IMR-90 (cell line): ENCODE results near the gene SLC7A7. TPM values are rescaled to one million over a fixed set of nuclear protein-coding genes. Genes with fewer than 3 reads are reported as not detected.
"Not testable (repeated sequence)": the region's sequence is repeated elsewhere in the genome, so short reads cannot be mapped to it uniquely, and the experiment has no call there.

Source experiments
- ATAC-seq: fragments of 200-7000 bp; cut with Tn5 transposase; 2 replicates; pipeline ENCODE4 v1.9.1; 2020; ENCODE audit warnings: low read depth, mild to moderate bottlenecking, moderate library complexity
- BruUV-seq: library from RNA; stranded (reverse); fragments of 400-500 nt; replicated peaks from 2 replicates; lab custom pipeline; 2021; lab: Mats Ljungman, UMichigan
- CTCF ChIA-PET: fragments of 300-600 bp; formaldehyde crosslinking; extraction: SDS; loops from one replicate; lab custom pipeline; 2021; ENCODE audit warnings: antibody characterized with exemption; lab: Yijun Ruan, JAX
- POLR2A ChIA-PET: fragments of 300-600 bp; sonication (Branson Sonifier 250); formaldehyde crosslinking; loops from one replicate; lab custom pipeline; 2022; ENCODE audit warnings: antibody characterized with exemption; ENCODE audit not compliant: unreplicated experiment; lab: Charles Lee
- DNase-seq: peaks from one replicate; pipeline ENCODE4 v3.0.0; 2013
- H2AFZ ChIP-seq: replicated peaks from 2 replicates; pipeline ENCODE3; 2013; ENCODE audit warnings: low read length, mild to moderate bottlenecking; ENCODE audit not compliant: poor library complexity
- H2AK5ac ChIP-seq: 2 replicates; pipeline ENCODE4 v1.6.1; 2013; ENCODE audit warnings: low read depth, low read length, inconsistent platforms
- H2AK9ac ChIP-seq: replicated peaks from 2 replicates; pipeline ENCODE3; 2013; ENCODE audit warnings: mild to moderate bottlenecking, low read depth, low read length, moderate library complexity; ENCODE audit not compliant: poor library complexity
- H2BK120ac ChIP-seq: 2 replicates; pipeline ENCODE4 v1.6.1; 2013; ENCODE audit warnings: low read depth, low read length, inconsistent platforms
- H2BK15ac ChIP-seq: 3 replicates; pipeline ENCODE4 v1.6.1; 2013; ENCODE audit warnings: low read depth, low read length, inconsistent platforms
- H2BK20ac ChIP-seq: 2 replicates; pipeline ENCODE4 v1.6.1; 2013; ENCODE audit warnings: low read depth, mild to moderate bottlenecking, inconsistent platforms, low read length, moderate library complexity
- H2BK5ac ChIP-seq: 2 replicates; pipeline ENCODE4 v1.6.1; 2013; ENCODE audit warnings: mild to moderate bottlenecking, low read depth, low read length, inconsistent platforms; ENCODE audit not compliant: poor library complexity, severe bottlenecking
- H3K14ac ChIP-seq: replicated peaks from 2 replicates; pipeline ENCODE4 v1.6.1; 2013; ENCODE audit warnings: low read depth, low read length, inconsistent platforms
- H3K18ac ChIP-seq: 2 replicates; pipeline ENCODE4 v1.6.1; 2013; ENCODE audit warnings: low read depth, low read length, control low read depth
- H3K23ac ChIP-seq: 2 replicates; pipeline ENCODE4 v1.6.1; 2013; ENCODE audit warnings: low read depth, low read length, inconsistent platforms
- H3K27ac ChIP-seq: 2 replicates; pipeline ENCODE4 v1.5.1; 2013; ENCODE audit warnings: mild to moderate bottlenecking, control low read depth, low read length; ENCODE audit not compliant: insufficient read depth
- H3K27me3 ChIP-seq: 2 replicates; pipeline ENCODE4 v1.6.1; 2013; ENCODE audit warnings: low read length; ENCODE audit not compliant: control insufficient read depth, insufficient read depth
- H3K36me3 ChIP-seq: 2 replicates; pipeline ENCODE4 v1.6.1; 2013; ENCODE audit warnings: low read length, mixed read lengths; ENCODE audit not compliant: control insufficient read depth, insufficient read depth
- H3K4ac ChIP-seq: 2 replicates; pipeline ENCODE4 v1.6.1; 2013; ENCODE audit warnings: low read depth, low read length, inconsistent platforms
- H3K4me1 ChIP-seq: 2 replicates; pipeline ENCODE4 v1.6.1; 2013; ENCODE audit warnings: low read length, mixed read lengths; ENCODE audit not compliant: control insufficient read depth, insufficient read depth
- H3K4me2 ChIP-seq: 2 replicates; pipeline ENCODE4 v1.6.1; 2013; ENCODE audit warnings: low read depth, mild to moderate bottlenecking, control low read depth, low read length, moderate library complexity
- H3K4me3 ChIP-seq: 2 replicates; pipeline ENCODE4 v1.5.1; 2013; ENCODE audit warnings: low read depth, mild to moderate bottlenecking, control low read depth, low read length, moderate library complexity; ENCODE audit not compliant: insufficient read depth
- H3K56ac ChIP-seq: 2 replicates; pipeline ENCODE4 v1.6.1; 2013; ENCODE audit warnings: low read length, inconsistent platforms; ENCODE audit not compliant: insufficient read depth; ENCODE audit errors: extremely low read depth
- H3K79me1 ChIP-seq, 2 experiments: 2 replicates each; pipeline ENCODE4 v1.6.1; 2013; ENCODE audit warnings: low read length in 2 of 2, inconsistent platforms in 1 of 2, low read depth in 1 of 2
- H3K9ac ChIP-seq: 2 replicates; pipeline ENCODE4 v1.6.1; 2013; ENCODE audit warnings: low read depth, low read length, control low read depth
- H3K9me1 ChIP-seq: 2 replicates; pipeline ENCODE4 v1.6.1; 2013; ENCODE audit warnings: low read length, inconsistent platforms; ENCODE audit not compliant: insufficient read depth
- H3K9me3 ChIP-seq: 2 replicates; pipeline ENCODE4 v1.6.1; 2013; ENCODE audit warnings: low read length; ENCODE audit not compliant: control insufficient read depth, insufficient read depth
- H4K20me1 ChIP-seq: 2 replicates; pipeline ENCODE4 v1.6.1; 2013; ENCODE audit warnings: low read length, inconsistent platforms; ENCODE audit not compliant: insufficient read depth
- H4K5ac ChIP-seq: 2 replicates; pipeline ENCODE4 v1.6.1; 2013; ENCODE audit warnings: mild to moderate bottlenecking, low read depth, low read length, control low read depth
- H4K8ac ChIP-seq, 2 experiments: 2 replicates each; pipeline ENCODE4 v1.6.1; 2013; ENCODE audit warnings: low read depth in 2 of 2, low read length in 2 of 2, control low read depth in 1 of 2, inconsistent platforms in 1 of 2
- H4K91ac ChIP-seq: 2 replicates; pipeline ENCODE4 v1.6.1; 2013; ENCODE audit warnings: low read depth, low read length, inconsistent platforms; ENCODE audit not compliant: insufficient read depth
- BHLHE40 ChIP-seq: fragments of 150-350 bp; IDR thresholded peaks from 2 replicates; pipeline ENCODE4 v1.6.1; 2016; ENCODE audit warnings: mild to moderate bottlenecking, low read depth, low read length
- CHD1 ChIP-seq: IDR thresholded peaks from 2 replicates; pipeline ENCODE4 v1.6.1; 2012; ENCODE audit warnings: low read depth, low read length, improper control_type of control experiment
- FOS ChIP-seq: fragments of 150-350 bp; IDR thresholded peaks from 2 replicates; pipeline ENCODE4 v1.6.1; 2016; ENCODE audit warnings: low read depth, low read length
- MAZ ChIP-seq: IDR thresholded peaks from 2 replicates; pipeline ENCODE4 v1.6.1; 2012; ENCODE audit warnings: low read depth, mild to moderate bottlenecking, low read length, improper control_type of control experiment, moderate library complexity, borderline replicate concordance
- MXI1 ChIP-seq: IDR thresholded peaks from 2 replicates; pipeline ENCODE4 v1.6.1; 2012; ENCODE audit warnings: low read depth, mild to moderate bottlenecking, low read length, moderate library complexity, borderline replicate concordance
- POLR2A ChIP-seq: IDR thresholded peaks from 2 replicates; pipeline ENCODE4 v1.6.1; 2012; ENCODE audit warnings: mild to moderate bottlenecking, low read depth, low read length
- RAD21 ChIP-seq: IDR thresholded peaks from 2 replicates; pipeline ENCODE4 v1.6.1; 2012; ENCODE audit warnings: low read length, improper control_type of control experiment
- RFX5 ChIP-seq: IDR thresholded peaks from 2 replicates; pipeline ENCODE4 v1.8.0; 2012; ENCODE audit warnings: low read depth, mild to moderate bottlenecking, low read length, moderate library complexity
- SMC3 ChIP-seq: fragments of 150-350 bp; IDR thresholded peaks from 2 replicates; pipeline ENCODE4 v1.6.1; 2016; ENCODE audit warnings: low read depth, mild to moderate bottlenecking, antibody characterized with exemption, low read length, moderate library complexity
- USF2 ChIP-seq: fragments of 150-350 bp; IDR thresholded peaks from 2 replicates; pipeline ENCODE4 v1.6.1; 2017; ENCODE audit warnings: mild to moderate bottlenecking, antibody characterized with exemption, low read length, low read depth
- WGBS, 2 experiments: methylation state at CpG; one replicate each; pipeline versions ENCODE4 v1.1.5 to v1.1.7; 2013; ENCODE audit warnings: missing lambda C conversion rate in 2 of 2; ENCODE audit not compliant: insufficient read length in 1 of 2; ENCODE audit errors: extremely low coverage in 2 of 2; 5-methylcytosine and 5-hydroxymethylcytosine counted together
- dilution Hi-C: fragments of 300-500 bp; cut with HindIII; formaldehyde crosslinking; loops from one replicate; pipeline ENCODE4 v1.14.3; 2018; ENCODE audit warnings: low sequenced_read_pairs; ENCODE audit not compliant: unreplicated experiment
- in situ Hi-C: fragments of 300-500 bp; cut with MboI; formaldehyde crosslinking; loops from 3 replicates; pipeline ENCODE4 v1.14.3; 2019; ENCODE audit warnings: low sequenced_read_pairs, inconsistent platforms, mixed read lengths
- intact Hi-C: fragments of 100-400 bp; cut with micrococcal nuclease; formaldehyde crosslinking; loops from 2 replicates; pipeline ENCODE4 v1.10.0; 2022
- polyA plus RNA-seq, 3 experiments: library from polyadenylated mRNA; depleted of rRNA; stranded (reverse); fragments of >200 nt; gene quantifications; 2 replicates each; pipeline ENCODE4 v1.2.3, GENCODE V29; 2012; ENCODE audit warnings: low replicate concordance in 1 of 3
- total RNA-seq: library from RNA; depleted of rRNA; stranded (reverse); fragments of >200 nt; gene quantifications from 2 replicates; pipeline ENCODE4 v1.2.3, GENCODE V29; 2012

Gene SLC7A7
- total and polyA plus RNA-seq, 2 of the 4 experiments (the other 2 are of a cell fraction): 1.8 to 2.0 TPM

DNA sequence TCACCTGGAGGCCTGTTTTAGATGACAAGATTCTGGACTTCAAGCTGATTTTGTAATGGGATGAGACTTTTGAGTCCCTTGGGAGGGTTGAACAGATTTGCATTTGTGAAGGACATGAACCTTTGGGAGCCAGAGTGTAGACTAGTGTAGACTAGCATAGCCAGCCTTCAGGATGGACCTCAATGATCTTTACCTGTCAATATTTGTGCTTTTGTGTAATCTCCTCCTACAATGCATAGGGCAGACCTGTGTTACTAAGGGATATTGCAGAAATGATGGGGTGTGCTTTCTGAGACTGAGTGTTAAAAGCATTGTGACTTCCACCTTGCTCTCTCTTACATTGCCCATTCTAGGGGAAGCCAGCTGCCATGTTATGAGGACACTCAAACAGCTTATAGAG lies 46.4 kb upstream of the SLC7A7 start:
- BruUV-seq: no TSS peak
- in situ Hi-C loops: loop anchor here (25.0 kb wide), 1 partner anchor 474 kb away; no protein-coding TSS in a partner anchor
- DNase-seq: no peak

GRCh38 chr14:22860377-22860776 lies 45.1 kb upstream of the SLC7A7 start:
- H3K9ac ChIP-seq, H3K9me1 ChIP-seq, H3K56ac ChIP-seq, H3K23ac ChIP-seq, H3K4me1 ChIP-seq, H2BK15ac ChIP-seq, H3K27ac ChIP-seq, H4K5ac ChIP-seq, H2BK5ac ChIP-seq, H2AFZ ChIP-seq, DNase-seq, ATAC-seq, H2AK5ac ChIP-seq, H3K4me3 ChIP-seq, H3K18ac ChIP-seq, H3K79me1 ChIP-seq, H4K8ac ChIP-seq, H4K91ac ChIP-seq, H4K20me1 ChIP-seq, H3K4ac ChIP-seq, H3K27me3 ChIP-seq, H2AK9ac ChIP-seq, POLR2A ChIA-PET, H2BK120ac ChIP-seq, H2BK20ac ChIP-seq, H3K14ac ChIP-seq, dilution Hi-C loops, H3K4me2 ChIP-seq, H3K9me3 ChIP-seq, intact Hi-C loops, H3K36me3 ChIP-seq, BruUV-seq: not testable (repeated sequence)
- in situ Hi-C loops: loop anchor here (25.0 kb wide), 1 partner anchor 473 kb away; no protein-coding TSS in a partner anchor
- CTCF ChIA-PET: interaction anchor here (0.9 to 1.6 kb wide), 4 partner anchors 11 to 289 kb away, joined by 3 to 7 read pairs (median 4); partner anchors contain the start of gene LRP10
- WGBS, 2 experiments: no CpG with 5 or more reads among the region's 3 CpGs

More for the DNA sequence above, 46.4 kb upstream of the SLC7A7 start:
- POLR2A ChIA-PET: no interaction called here
- no peak overlapping the region for H3K4me2 ChIP-seq
- H2AK5ac ChIP-seq: no peak overlapping the region
- no peak overlapping the region for H2BK15ac ChIP-seq
- no peak overlapping the region for H2AFZ ChIP-seq
- no peak overlapping the region for H2BK5ac ChIP-seq
- no peak overlapping the region for H4K91ac ChIP-seq
- no peak overlapping the region for H2AK9ac ChIP-seq
- H4K20me1 ChIP-seq: no peaks in the 10 kb centered on the region
- H3K14ac ChIP-seq: no peak overlapping the region
- no peaks in the 10 kb centered on the region for H3K79me1 ChIP-seq
- no peak overlapping the region for H3K27ac ChIP-seq
- H4K8ac ChIP-seq: no peak overlapping the region
- no peak for TF ChIP-seq POLR2A
- no peak for TF ChIP-seq BHLHE40
- no peak for TF ChIP-seq MXI1
- no peak for TF ChIP-seq FOS
- no peak for TF ChIP-seq MAZ
- no peak for TF ChIP-seq RFX5
- TF ChIP-seq RAD21: no peak
- TF ChIP-seq SMC3: no peak
- no peak for TF ChIP-seq USF2
- TF ChIP-seq CHD1: no peak
- H3K18ac ChIP-seq: no peak overlapping the region
- dilution Hi-C loops: no loop called here
- no peaks in the 10 kb centered on the region for H3K4me1 ChIP-seq
- no peak overlapping the region for H3K4me3 ChIP-seq
- no peaks in the 10 kb centered on the region for H3K27me3 ChIP-seq
- H2BK120ac ChIP-seq: no peak overlapping the region
- H3K23ac ChIP-seq: no peak overlapping the region
- no peak overlapping the region for H3K9ac ChIP-seq
- H4K5ac ChIP-seq: no peak overlapping the region
- no peaks in the 10 kb centered on the region for H3K9me1 ChIP-seq
- no peak for ATAC-seq
- intact Hi-C loops: no loop called here
- CTCF ChIA-PET: interaction anchor here (1.6 kb wide), 1 partner anchor 9 kb away, joined by 4 read pairs; no protein-coding TSS in a partner anchor
- peaks cover 2% of the 10 kb centered on the region for H3K9me3 ChIP-seq
- H3K56ac ChIP-seq: no peak overlapping the region
- H2BK20ac ChIP-seq: no peak overlapping the region
- no peaks in the 10 kb centered on the region for H3K36me3 ChIP-seq
- no peak overlapping the region for H3K4ac ChIP-seq
